Endothelial cell of umbilical vein (primary cell): ENCODE data around the gene CCIN. TPM values are rescaled to one million over a fixed set of nuclear protein-coding genes. Genes with fewer than 3 reads are reported as not detected.

Source experiments
- BruUV-seq: library from RNA; stranded (reverse); fragments of 400-500 nt; replicated peaks from 2 replicates; lab custom pipeline; 2021; lab: Mats Ljungman, UMichigan
- CTCF ChIA-PET: fragments of 300-600, 350-600 bp; sonication (Branson Sonifier 250); formaldehyde crosslinking; loops from one replicate; lab custom pipeline; 2021; ENCODE audit warnings: antibody characterized with exemption, inconsistent platforms; lab: Charles Lee
- POLR2A ChIA-PET: fragments of 300-600, 350-600 bp; sonication (Branson Sonifier 250); formaldehyde crosslinking; loops from one replicate; lab custom pipeline; 2021; ENCODE audit warnings: antibody characterized with exemption, inconsistent platforms; lab: Charles Lee
- DNase-seq: peaks from one replicate; pipeline ENCODE4 v3.0.0-alpha.2; 2011; ENCODE audit warnings: low read depth, low spot score
- FAIRE-seq: peaks from 2 replicates; lab custom pipeline; 2011; peaks lifted over from hg19 to GRCh38; lab: Jason Lieb, UNC
- H2AFZ ChIP-seq: 2 replicates; pipeline ENCODE4 v1.6.0; 2012; ENCODE audit warnings: low read depth, low read length, control low read depth, inconsistent platforms
- H3K27ac ChIP-seq: 2 replicates; pipeline ENCODE4 v1.5.1; 2011; ENCODE audit warnings: low read depth, mild to moderate bottlenecking, control low read depth, low read length, moderate library complexity; ENCODE audit not compliant: insufficient read depth
- H3K27me3 ChIP-seq, 2 experiments: 2 replicates each; pipeline versions ENCODE4 v1.6.0 to v1.6.1; 2011; ENCODE audit warnings: low read length in 2 of 2, mixed read lengths in 1 of 2; ENCODE audit not compliant: control insufficient read depth in 2 of 2, insufficient read depth in 2 of 2
- H3K36me3 ChIP-seq, 2 experiments: 2 replicates in 1 of 2; 3 replicates in 1 of 2; pipeline ENCODE4 v1.5.1; 2011; ENCODE audit warnings: low read length in 2 of 2, mild to moderate bottlenecking in 1 of 2, moderate library complexity in 1 of 2; ENCODE audit not compliant: control insufficient read depth in 2 of 2, insufficient read depth in 2 of 2; ENCODE audit errors: extremely low read depth in 1 of 2
- H3K4me1 ChIP-seq: 3 replicates; pipeline ENCODE4 v1.5.1; 2011; ENCODE audit warnings: mild to moderate bottlenecking, low read length; ENCODE audit not compliant: control insufficient read depth, insufficient read depth; ENCODE audit errors: extremely low read depth
- H3K4me2 ChIP-seq: 2 replicates; pipeline ENCODE4 v1.6.1; 2011; ENCODE audit warnings: low read length, control low read depth, mixed read lengths; ENCODE audit not compliant: insufficient read depth
- H3K4me3 ChIP-seq, 3 experiments: fragments of 200-600 bp in 1 of 3; sonication (generic), shearing (Covaris generic) in 1 of 3; replicated peaks in 1 of 3; 2 replicates each; pipeline ENCODE4 v1.5.1; 2011 to 2016; ENCODE audit warnings: control low read depth in 3 of 3, low read length in 3 of 3, mild to moderate bottlenecking in 2 of 3, inconsistent platforms in 1 of 3, low read depth in 1 of 3, moderate library complexity in 1 of 3; ENCODE audit not compliant: insufficient read depth in 1 of 3
- H3K79me2 ChIP-seq: 2 replicates; pipeline ENCODE4 v1.6.0; 2012; ENCODE audit warnings: low read length, inconsistent platforms; ENCODE audit not compliant: control insufficient read depth, insufficient read depth
- H3K9ac ChIP-seq: replicated peaks from 2 replicates; pipeline ENCODE3; 2011; ENCODE audit warnings: low read length, control low read depth; ENCODE audit not compliant: insufficient read depth; ENCODE audit errors: extremely low read depth
- H3K9me1 ChIP-seq: replicated peaks from 3 replicates; pipeline ENCODE4 v1.6.0; 2011; ENCODE audit warnings: mild to moderate bottlenecking, low read length; ENCODE audit not compliant: control insufficient read depth, insufficient read depth; ENCODE audit errors: extremely low read depth
- H3K9me3 ChIP-seq: replicated peaks from 2 replicates; pipeline ENCODE4 v1.5.1; 2012; ENCODE audit warnings: low read length, inconsistent platforms; ENCODE audit not compliant: control insufficient read depth, insufficient read depth
- H4K20me1 ChIP-seq: replicated peaks from 2 replicates; pipeline ENCODE3; 2011; ENCODE audit warnings: mild to moderate bottlenecking, low read length; ENCODE audit not compliant: control insufficient read depth, insufficient read depth; ENCODE audit errors: extremely low read depth
- CTCF ChIP-seq, 2 donors: IDR thresholded peaks; 1 replicate in 1 of 2; 2 replicates in 1 of 2; pipeline ENCODE4 v1.5.1; 2011; ENCODE audit warnings: low read length in 2 of 2, mild to moderate bottlenecking in 2 of 2, moderate library complexity in 2 of 2, control low read depth in 1 of 2, inconsistent platforms in 1 of 2, low read depth in 1 of 2; ENCODE audit not compliant: insufficient read depth in 1 of 2; ENCODE audit errors: extremely low read depth in 1 of 2
- EZH2 ChIP-seq: IDR thresholded peaks from 2 replicates; pipeline ENCODE4 v1.6.1; 2012; ENCODE audit warnings: borderline replicate concordance, low read depth, mild to moderate bottlenecking, moderate library complexity, low read length, inconsistent platforms; ENCODE audit not compliant: severe bottlenecking
- FOS ChIP-seq: IDR thresholded peaks from 2 replicates; pipeline ENCODE4 v1.6.1; 2011; ENCODE audit warnings: mild to moderate bottlenecking, low read length, moderate library complexity, borderline replicate concordance; ENCODE audit not compliant: insufficient read depth
- GATA2 ChIP-seq: IDR thresholded peaks from 2 replicates; pipeline ENCODE4 v1.7.0; 2011; ENCODE audit warnings: low read depth, mild to moderate bottlenecking, moderate library complexity, mixed read lengths, low read length; ENCODE audit not compliant: insufficient read length, insufficient read depth
- JUN ChIP-seq: IDR thresholded peaks from 2 replicates; pipeline ENCODE4 v1.6.1; 2011; ENCODE audit warnings: borderline replicate concordance, low read depth; ENCODE audit not compliant: insufficient read length, insufficient read depth
- MYC ChIP-seq: IDR thresholded peaks from one replicate; pipeline ENCODE4 v1.6.1; 2011; ENCODE audit warnings: mild to moderate bottlenecking, low read depth, low read length
- POLR2A ChIP-seq: IDR thresholded peaks from 2 replicates; pipeline ENCODE4 v1.6.1; 2012; ENCODE audit warnings: low read depth, mild to moderate bottlenecking, control low read depth, low read length
- POLR2AphosphoS5 ChIP-seq: IDR thresholded peaks from 2 replicates; pipeline ENCODE4 v1.6.1; 2012; ENCODE audit warnings: low read depth, mild to moderate bottlenecking, control low read depth, low read length, moderate library complexity; ENCODE audit not compliant: insufficient read depth
- dilution Hi-C: fragments of 300-500 bp; cut with MboI; formaldehyde crosslinking; loops from one replicate; pipeline ENCODE4 v1.15.0; 2019; ENCODE audit warnings: low sequenced_read_pairs; ENCODE audit not compliant: extremely low pct_ligation_motif_present
- intact Hi-C: fragments of 100-400 bp; cut with micrococcal nuclease; formaldehyde crosslinking; loops from one replicate; pipeline ENCODE4 v1.10.0; 2022
- polyA plus RNA-seq, 4 experiments: library from polyadenylated mRNA; depleted of rRNA in 3 of 4; stranded (reverse) in 3 of 4; unstranded in 1 of 4; fragments of >200 nt; gene quantifications; 2 replicates each; pipeline versions ENCODE4 v1.2.1 to v1.2.3, GENCODE V29; 2011 to 2012; ENCODE audit warnings: missing spikeins in 1 of 4
- total RNA-seq: library from RNA; stranded (reverse); gene quantifications from 2 replicates; pipeline ENCODE4 v1.2.3, GENCODE V29; 2021
- TF ChIP-seq, protein P1 (sequence below): IDR thresholded peaks from 2 replicates; pipeline ENCODE4 v1.6.1; 2011; ENCODE audit not compliant: insufficient read depth, insufficient read length

Gene CCIN
- total and polyA plus RNA-seq, 2 donors (not counting 3 experiments of a cell fraction or from before 2014, with no cell fraction given) = 0.22 to 1.2 TPM

- POLR2A ChIA-PET = no interaction called here
- no peaks in the 10 kb centered on the region for H3K79me2 ChIP-seq
- no TSS peak for BruUV-seq
Measured at GRCh38 chr9:36132086-36132485, 37.1 kb upstream of the CCIN start.

More at GRCh38 chr9:36132086-36132485, 37.1 kb upstream of the CCIN start:
- H2AFZ ChIP-seq = no peak overlapping the region
- DNase-seq (no peak), FAIRE-seq (peak; percentile 4)
- no peaks in the 10 kb centered on the region for H3K9me3 ChIP-seq
- no peak overlapping the region for H3K4me3 ChIP-seq
- H4K20me1 ChIP-seq = no peaks in the 10 kb centered on the region
- CTCF ChIA-PET = interaction anchor here (1.1 kb wide), 1 partner anchor 31 kb away, joined by 3 read pairs; no protein-coding TSS in a partner anchor
- peaks cover 5% of the 10 kb centered on the region for H3K4me1 ChIP-seq
- no peak overlapping the region for H3K4me2 ChIP-seq
- H3K27me3 ChIP-seq = no peaks in the 10 kb centered on the region
- intact Hi-C loops = no loop called here
- H3K9ac ChIP-seq = no peak overlapping the region
- no peak overlapping the region for H3K27ac ChIP-seq
- H3K9me1 ChIP-seq = no peaks in the 10 kb centered on the region
- TF ChIP-seq POLR2A (no peak), GATA2 (no peak), FOS (no peak), MYC (no peak), EZH2 (no peak), JUN (no peak), CTCF (IDR thresholded peaks at IDR 0.05; ENCODE audit: extremely low read depth in 1 of 2, insufficient read depth in 1 of 2, low read depth in 1 of 2, low read length in 2 of 2) (no peak), POLR2AphosphoS5 (no peak)
- TF ChIP-seq, protein P1, sequence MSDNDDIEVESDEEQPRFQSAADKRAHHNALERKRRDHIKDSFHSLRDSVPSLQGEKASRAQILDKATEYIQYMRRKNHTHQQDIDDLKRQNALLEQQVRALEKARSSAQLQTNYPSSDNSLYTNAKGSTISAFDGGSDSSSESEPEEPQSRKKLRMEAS = no peak
- dilution Hi-C loops = no loop called here
- H3K36me3 ChIP-seq = no peaks in the 10 kb centered on the region
